ENCODE data around the gene ASB18. TPM values are rescaled to one million over a fixed set of nuclear protein-coding genes. Genes with fewer than 3 reads are reported as not detected.

Gene ASB18
- total and polyA plus RNA-seq, 4 donors, result not detected

DNA sequence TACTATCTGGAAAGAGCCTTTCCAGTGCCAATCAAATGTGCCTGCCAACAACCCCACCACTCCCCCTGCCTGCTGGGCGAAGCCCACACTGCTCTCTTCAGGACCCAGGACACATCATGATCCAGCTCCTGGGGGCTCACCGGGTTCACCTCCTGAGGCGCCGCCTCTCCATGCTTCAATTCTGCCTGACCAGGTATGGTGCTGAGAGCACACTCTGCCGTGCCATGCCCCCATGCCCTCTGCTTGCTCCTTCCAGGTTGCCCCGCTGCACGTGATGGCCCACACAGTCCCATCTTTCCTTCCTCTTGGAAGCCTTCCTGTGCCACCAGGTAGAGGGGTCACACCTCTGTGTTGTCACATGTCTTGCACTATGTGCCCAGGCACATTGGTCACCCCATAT lies 47.5 kb downstream of the ASB18 start:
- H3K4me1 ChIP-seq (ENCODE audit: control insufficient read depth in 4 of 4, insufficient read depth in 4 of 4, low read length in 3 of 4), result no peaks in the 10 kb centered on the region
- H3K9me3 ChIP-seq (ENCODE audit: control insufficient read depth in 4 of 4, low read length in 3 of 4), result no peaks in the 10 kb centered on the region
- no peaks in the 10 kb centered on the region for H3K36me3 ChIP-seq (ENCODE audit: control insufficient read depth in 4 of 4, insufficient read depth in 3 of 4, low read depth in 1 of 4, low read length in 3 of 4)
- H3K4me3 ChIP-seq (ENCODE audit: low read depth in 1 of 3, low read length in 3 of 3), result no peak overlapping the region
- TF ChIP-seq TAF1 (conservative IDR thresholded peaks at IDR 0.05), result no peak
- TF ChIP-seq HNF4G (IDR thresholded peaks at IDR 0.05), result no peak
- TF ChIP-seq, protein P1, sequence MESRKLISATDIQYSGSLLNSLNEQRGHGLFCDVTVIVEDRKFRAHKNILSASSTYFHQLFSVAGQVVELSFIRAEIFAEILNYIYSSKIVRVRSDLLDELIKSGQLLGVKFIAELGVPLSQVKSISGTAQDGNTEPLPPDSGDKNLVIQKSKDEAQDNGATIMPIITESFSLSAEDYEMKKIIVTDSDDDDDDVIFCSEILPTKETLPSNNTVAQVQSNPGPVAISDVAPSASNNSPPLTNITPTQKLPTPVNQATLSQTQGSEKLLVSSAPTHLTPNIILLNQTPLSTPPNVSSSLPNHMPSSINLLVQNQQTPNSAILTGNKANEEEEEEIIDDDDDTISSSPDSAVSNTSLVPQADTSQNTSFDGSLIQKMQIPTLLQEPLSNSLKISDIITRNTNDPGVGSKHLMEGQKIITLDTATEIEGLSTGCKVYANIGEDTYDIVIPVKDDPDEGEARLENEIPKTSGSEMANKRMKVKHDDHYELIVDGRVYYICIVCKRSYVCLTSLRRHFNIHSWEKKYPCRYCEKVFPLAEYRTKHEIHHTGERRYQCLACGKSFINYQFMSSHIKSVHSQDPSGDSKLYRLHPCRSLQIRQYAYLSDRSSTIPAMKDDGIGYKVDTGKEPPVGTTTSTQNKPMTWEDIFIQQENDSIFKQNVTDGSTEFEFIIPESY (IDR thresholded peaks at IDR 0.05), result no peak
- TF ChIP-seq GABPA (IDR thresholded peaks at IDR 0.05 in 1 of 2, conservative IDR thresholded peaks at IDR 0.05 in 1 of 2), result no peak
- TF ChIP-seq YY1 (IDR thresholded peaks at IDR 0.05), result no peak
- TF ChIP-seq RAD21 (IDR thresholded peaks at IDR 0.05), result no peak
- no peak for DNase-seq (ENCODE audit: low spot score)
- no peak overlapping the region for H3K27ac ChIP-seq (ENCODE audit: low read depth in 1 of 2, low read length in 2 of 2)
- H3K9ac ChIP-seq (ENCODE audit: low read depth in 1 of 2, low read length in 2 of 2), result no peak overlapping the region
- 88% methylated on average over 7 of the region's 7 CpGs for WGBS
- H3K27me3 ChIP-seq (ENCODE audit: control insufficient read depth in 4 of 4, insufficient read depth in 4 of 4, low read length in 3 of 4), result peaks cover 0 to 20% (median 5%) of the 10 kb centered on the region in 4 donors

DNA sequence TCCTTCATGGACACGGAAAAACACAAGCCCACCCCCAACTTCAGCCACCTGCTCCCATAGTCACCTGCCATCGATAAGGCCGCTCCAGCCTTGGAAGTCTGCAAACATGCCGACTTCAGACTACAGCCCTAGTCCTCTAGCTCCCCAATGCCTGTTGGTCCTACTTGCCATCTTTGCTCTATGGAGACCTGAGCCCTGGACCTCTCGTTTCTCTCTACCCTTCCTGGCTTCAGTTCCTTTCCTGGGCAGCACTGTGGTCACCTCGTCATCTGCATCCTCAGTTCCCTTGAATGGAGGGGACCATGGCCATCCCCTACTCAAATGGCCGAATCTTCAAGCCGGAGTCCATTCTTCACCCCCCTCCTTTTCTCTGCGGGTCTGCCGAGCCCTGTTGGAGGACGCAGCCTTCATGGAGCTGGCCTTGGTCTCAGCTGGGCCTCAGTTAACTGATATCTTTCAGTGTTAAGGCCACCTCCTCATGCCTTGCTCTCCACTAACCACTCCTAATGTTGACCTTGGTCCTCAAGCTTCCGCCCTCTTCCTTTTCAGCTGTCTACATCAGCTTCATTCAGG lies 48.4 kb downstream of the ASB18 start:
- H3K9me3 ChIP-seq (ENCODE audit: control insufficient read depth in 4 of 4, low read length in 3 of 4), result no peaks in the 10 kb centered on the region
- DNase-seq (ENCODE audit: low spot score), result no peak
- no peak overlapping the region for H3K4me3 ChIP-seq (ENCODE audit: low read depth in 1 of 3, low read length in 3 of 3)
- no peaks in the 10 kb centered on the region for H3K4me1 ChIP-seq (ENCODE audit: control insufficient read depth in 4 of 4, insufficient read depth in 4 of 4, low read length in 3 of 4)
- H3K27ac ChIP-seq (ENCODE audit: low read depth in 1 of 2, low read length in 2 of 2), result no peak overlapping the region
- H3K27me3 ChIP-seq (ENCODE audit: control insufficient read depth in 4 of 4, insufficient read depth in 4 of 4, low read length in 3 of 4), result peaks cover 0 to 20% (median 7%) of the 10 kb centered on the region in 4 donors
- TF ChIP-seq, protein P2, sequence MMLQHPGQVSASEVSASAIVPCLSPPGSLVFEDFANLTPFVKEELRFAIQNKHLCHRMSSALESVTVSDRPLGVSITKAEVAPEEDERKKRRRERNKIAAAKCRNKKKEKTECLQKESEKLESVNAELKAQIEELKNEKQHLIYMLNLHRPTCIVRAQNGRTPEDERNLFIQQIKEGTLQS (IDR thresholded peaks at IDR 0.05), result no peak
- TF ChIP-seq, protein P3, sequence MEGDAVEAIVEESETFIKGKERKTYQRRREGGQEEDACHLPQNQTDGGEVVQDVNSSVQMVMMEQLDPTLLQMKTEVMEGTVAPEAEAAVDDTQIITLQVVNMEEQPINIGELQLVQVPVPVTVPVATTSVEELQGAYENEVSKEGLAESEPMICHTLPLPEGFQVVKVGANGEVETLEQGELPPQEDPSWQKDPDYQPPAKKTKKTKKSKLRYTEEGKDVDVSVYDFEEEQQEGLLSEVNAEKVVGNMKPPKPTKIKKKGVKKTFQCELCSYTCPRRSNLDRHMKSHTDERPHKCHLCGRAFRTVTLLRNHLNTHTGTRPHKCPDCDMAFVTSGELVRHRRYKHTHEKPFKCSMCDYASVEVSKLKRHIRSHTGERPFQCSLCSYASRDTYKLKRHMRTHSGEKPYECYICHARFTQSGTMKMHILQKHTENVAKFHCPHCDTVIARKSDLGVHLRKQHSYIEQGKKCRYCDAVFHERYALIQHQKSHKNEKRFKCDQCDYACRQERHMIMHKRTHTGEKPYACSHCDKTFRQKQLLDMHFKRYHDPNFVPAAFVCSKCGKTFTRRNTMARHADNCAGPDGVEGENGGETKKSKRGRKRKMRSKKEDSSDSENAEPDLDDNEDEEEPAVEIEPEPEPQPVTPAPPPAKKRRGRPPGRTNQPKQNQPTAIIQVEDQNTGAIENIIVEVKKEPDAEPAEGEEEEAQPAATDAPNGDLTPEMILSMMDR (IDR thresholded peaks at IDR 0.05; ENCODE audit: low read depth, low read length, missing input control), result no peak
- TF ChIP-seq, protein P4, sequence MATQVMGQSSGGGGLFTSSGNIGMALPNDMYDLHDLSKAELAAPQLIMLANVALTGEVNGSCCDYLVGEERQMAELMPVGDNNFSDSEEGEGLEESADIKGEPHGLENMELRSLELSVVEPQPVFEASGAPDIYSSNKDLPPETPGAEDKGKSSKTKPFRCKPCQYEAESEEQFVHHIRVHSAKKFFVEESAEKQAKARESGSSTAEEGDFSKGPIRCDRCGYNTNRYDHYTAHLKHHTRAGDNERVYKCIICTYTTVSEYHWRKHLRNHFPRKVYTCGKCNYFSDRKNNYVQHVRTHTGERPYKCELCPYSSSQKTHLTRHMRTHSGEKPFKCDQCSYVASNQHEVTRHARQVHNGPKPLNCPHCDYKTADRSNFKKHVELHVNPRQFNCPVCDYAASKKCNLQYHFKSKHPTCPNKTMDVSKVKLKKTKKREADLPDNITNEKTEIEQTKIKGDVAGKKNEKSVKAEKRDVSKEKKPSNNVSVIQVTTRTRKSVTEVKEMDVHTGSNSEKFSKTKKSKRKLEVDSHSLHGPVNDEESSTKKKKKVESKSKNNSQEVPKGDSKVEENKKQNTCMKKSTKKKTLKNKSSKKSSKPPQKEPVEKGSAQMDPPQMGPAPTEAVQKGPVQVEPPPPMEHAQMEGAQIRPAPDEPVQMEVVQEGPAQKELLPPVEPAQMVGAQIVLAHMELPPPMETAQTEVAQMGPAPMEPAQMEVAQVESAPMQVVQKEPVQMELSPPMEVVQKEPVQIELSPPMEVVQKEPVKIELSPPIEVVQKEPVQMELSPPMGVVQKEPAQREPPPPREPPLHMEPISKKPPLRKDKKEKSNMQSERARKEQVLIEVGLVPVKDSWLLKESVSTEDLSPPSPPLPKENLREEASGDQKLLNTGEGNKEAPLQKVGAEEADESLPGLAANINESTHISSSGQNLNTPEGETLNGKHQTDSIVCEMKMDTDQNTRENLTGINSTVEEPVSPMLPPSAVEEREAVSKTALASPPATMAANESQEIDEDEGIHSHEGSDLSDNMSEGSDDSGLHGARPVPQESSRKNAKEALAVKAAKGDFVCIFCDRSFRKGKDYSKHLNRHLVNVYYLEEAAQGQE (IDR thresholded peaks at IDR 0.05), result no peak
- no peak for TF ChIP-seq TAF1 (conservative IDR thresholded peaks at IDR 0.05)
- no peak for TF ChIP-seq NR2F2 (IDR thresholded peaks at IDR 0.05)
- TF ChIP-seq, protein P5, sequence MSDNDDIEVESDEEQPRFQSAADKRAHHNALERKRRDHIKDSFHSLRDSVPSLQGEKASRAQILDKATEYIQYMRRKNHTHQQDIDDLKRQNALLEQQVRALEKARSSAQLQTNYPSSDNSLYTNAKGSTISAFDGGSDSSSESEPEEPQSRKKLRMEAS (IDR thresholded peaks at IDR 0.05), result no peak
- TF ChIP-seq HNF4G (IDR thresholded peaks at IDR 0.05), result no peak
- TF ChIP-seq, protein P1 (IDR thresholded peaks at IDR 0.05), result no peak
- TF ChIP-seq GABPA (IDR thresholded peaks at IDR 0.05 in 1 of 2, conservative IDR thresholded peaks at IDR 0.05 in 1 of 2), result no peak
- TF ChIP-seq JUND (IDR thresholded peaks at IDR 0.05), result no peak
- TF ChIP-seq RAD21 (IDR thresholded peaks at IDR 0.05), result no peak
- no peak for TF ChIP-seq HNF4A (conservative IDR thresholded peaks at IDR 0.05)
- TF ChIP-seq SP1 (IDR thresholded peaks at IDR 0.05), result no peak
- no peak for TF ChIP-seq EGR1 (IDR thresholded peaks at IDR 0.05; ENCODE audit: low read depth in 2 of 2)
- WGBS, result 83% methylated on average over 12 of the region's 12 CpGs
- no peak overlapping the region for H3K9ac ChIP-seq (ENCODE audit: low read depth in 1 of 2, low read length in 2 of 2)
- no peaks in the 10 kb centered on the region for H3K36me3 ChIP-seq (ENCODE audit: control insufficient read depth in 4 of 4, insufficient read depth in 3 of 4, low read depth in 1 of 4, low read length in 3 of 4)
